ENCODE measurements around the gene VAMP2.

VAMP2 gene

GRCh38 chr17:8192070-8192815, 29.5 kb upstream of the VAMP2 start:
- no peak for TF ChIP-seq CTCF (IDR thresholded peaks at IDR 0.05; ENCODE audit: extremely low read depth, insufficient read depth, missing control alignments)
- peak; percentile 72 for DNase-seq (ENCODE audit: low spot score)
- in situ Hi-C loops (cut with MboI; ENCODE audit: low pct_unique_long_range_greater_than_20kb, low sequenced_read_pairs, unreplicated experiment), result no loop called here

- TF ChIP-seq CTCF (IDR thresholded peaks at IDR 0.05; ENCODE audit: extremely low read depth, insufficient read depth, missing control alignments), result no peak
- DNase-seq (ENCODE audit: low spot score), result no peak
- in situ Hi-C loops (cut with MboI; ENCODE audit: low pct_unique_long_range_greater_than_20kb, low sequenced_read_pairs, unreplicated experiment), result no loop called here
Observed at GRCh38 chr17:8190506-8190905, 27.8 kb upstream of the VAMP2 start.

GRCh38 chr17:8189711-8190477, 27.1 kb upstream of the VAMP2 start, which contains the start of gene BORCS6:
Gene BORCS6, minus strand, starts transcription at chr17:8190180. Its CDS starts 40 bp downstream, at chr17:8190140.
- in situ Hi-C loops (cut with MboI; ENCODE audit: low pct_unique_long_range_greater_than_20kb, low sequenced_read_pairs, unreplicated experiment), result no loop called here
- DNase-seq (ENCODE audit: low spot score), result peak; percentile 94
- TF ChIP-seq CTCF (IDR thresholded peaks at IDR 0.05; ENCODE audit: extremely low read depth, insufficient read depth, missing control alignments), result peak; percentile 26

- no peak for TF ChIP-seq CTCF (IDR thresholded peaks at IDR 0.05; ENCODE audit: extremely low read depth, insufficient read depth, missing control alignments)
- DNase-seq (ENCODE audit: low spot score), result no peak
- in situ Hi-C loops (cut with MboI; ENCODE audit: low pct_unique_long_range_greater_than_20kb, low sequenced_read_pairs, unreplicated experiment), result no loop called here
Observed at GRCh38 chr17:8189041-8189710, 26.4 kb upstream of the VAMP2 start.

GRCh38 chr17:8188263-8188839, 25.6 kb upstream of the VAMP2 start:
- no peak for TF ChIP-seq CTCF (IDR thresholded peaks at IDR 0.05; ENCODE audit: extremely low read depth, insufficient read depth, missing control alignments)
- no peak for DNase-seq (ENCODE audit: low spot score)
- in situ Hi-C loops (cut with MboI; ENCODE audit: low pct_unique_long_range_greater_than_20kb, low sequenced_read_pairs, unreplicated experiment), result no loop called here
